ENCODE measurements around the gene KCNJ1. TPM values are rescaled to one million over a fixed set of nuclear protein-coding genes. Genes with fewer than 3 reads are reported as not detected.

The KCNJ1 gene
- total and polyA plus RNA-seq, 4 experiments from 2014 or later = 0.17 to 0.23 TPM; not detected in 2

- no peak for DNase-seq
- H3K36me3 ChIP-seq (ENCODE audit: insufficient read depth, low read length) = no peaks in the 10 kb centered on the region
- peaks cover under 1% of the 10 kb centered on the region for H3K27me3 ChIP-seq (ENCODE audit: insufficient read depth, low read length)
- Mint-ChIP-seq H3K27me3 (peaks cover 14 to 19% of the 10 kb centered on the region in 2 donors), H3K4me1 (peaks cover 0 to 7% (median 2%) of the 10 kb centered on the region in 4 donors), H3K4me3 (no peak overlapping the region), H3K9me3 (no peaks in the 10 kb centered on the region), H3K27ac (no peak overlapping the region), H3K36me3 (no peaks in the 10 kb centered on the region)
- H3K27ac ChIP-seq (ENCODE audit: low read depth, low read length) = no peak overlapping the region
- no peaks in the 10 kb centered on the region for H3K9me3 ChIP-seq (ENCODE audit: control insufficient read depth in 1 of 2, low read length in 2 of 2)
- no peaks in the 10 kb centered on the region for H3K4me1 ChIP-seq (ENCODE audit: insufficient read depth, low read length)
- no peak overlapping the region for H3K4me3 ChIP-seq (ENCODE audit: low read length in 2 of 2)
- intact Hi-C loops (cut with micrococcal nuclease) = no loop called here
- POLR2A ChIA-PET (ENCODE audit: partially characterized antibody) = no interaction called here
- CTCF ChIA-PET (ENCODE audit: partially characterized antibody) = interaction anchor here (1.2 to 3.3 kb wide), 6 partner anchors 11 to 722 kb away, joined by 3 to 24 read pairs (median 5); no protein-coding TSS in a partner anchor
These were observed 12.7 kb upstream of the KCNJ1 start for GRCh38 chr11:128879817-128880216.

- no peaks in the 10 kb centered on the region for H3K36me3 Mint-ChIP-seq
- Histone ChIP-seq H3K36me3 (ENCODE audit: insufficient read depth, low read length) (no peaks in the 10 kb centered on the region), H3K4me3 (ENCODE audit: low read length in 2 of 2) (no peak overlapping the region), H3K27ac (ENCODE audit: low read depth, low read length) (no peak overlapping the region), H3K4me1 (ENCODE audit: insufficient read depth, low read length) (no peaks in the 10 kb centered on the region), H3K9me3 (ENCODE audit: control insufficient read depth in 1 of 2, low read length in 2 of 2) (no peaks in the 10 kb centered on the region), H3K27me3 (ENCODE audit: insufficient read depth, low read length) (no peaks in the 10 kb centered on the region)
- ChIA-PET POLR2A (ENCODE audit: partially characterized antibody) (no interaction called here), CTCF (ENCODE audit: partially characterized antibody) (interaction anchor here (1.4 kb wide), 1 partner anchor 721 kb away, joined by 3 read pairs; no protein-coding TSS in a partner anchor)
- no peak overlapping the region for H3K27ac Mint-ChIP-seq
- H3K9me3 Mint-ChIP-seq = no peaks in the 10 kb centered on the region
- no peak for DNase-seq
- peaks cover 0 to 4% (median 0%) of the 10 kb centered on the region in 4 donors for H3K4me1 Mint-ChIP-seq
- H3K27me3 Mint-ChIP-seq = peaks cover 12 to 16% of the 10 kb centered on the region in 2 donors
- intact Hi-C loops (cut with micrococcal nuclease) = no loop called here
- H3K4me3 Mint-ChIP-seq = no peak overlapping the region
These were observed 11.4 kb upstream of the KCNJ1 start for GRCh38 chr11:128878455-128878854.

DNA sequence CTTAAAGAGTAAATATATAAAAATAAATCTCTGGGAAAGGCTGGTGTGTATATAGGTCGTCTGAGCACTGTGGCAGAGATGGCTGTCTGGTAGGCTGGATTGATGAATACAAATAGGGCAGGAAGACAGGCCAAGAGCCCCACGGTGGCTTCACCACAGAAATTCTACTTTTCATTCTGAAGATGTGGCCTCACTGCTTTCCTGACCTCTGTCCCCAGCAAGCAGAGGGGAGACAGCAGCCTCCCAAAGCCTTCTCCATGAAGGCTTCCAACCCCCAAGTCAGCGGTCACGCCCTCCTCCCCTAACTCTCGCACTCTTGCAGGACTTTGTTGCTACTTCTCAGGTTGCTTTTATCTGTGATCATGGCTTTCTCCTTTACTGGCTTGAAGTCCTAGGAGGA, 10.6 kb upstream of the KCNJ1 start:
- Mint-ChIP-seq H3K4me3 (no peak overlapping the region), H3K36me3 (no peaks in the 10 kb centered on the region), H3K27me3 (peaks cover 9 to 11% of the 10 kb centered on the region in 2 donors), H3K4me1 (peaks cover 0 to 4% (median 0%) of the 10 kb centered on the region in 4 donors), H3K27ac (peak overlapping the region in 1 of 7 donors; percentile 39), H3K9me3 (no peaks in the 10 kb centered on the region)
- no peak overlapping the region for H3K27ac ChIP-seq (ENCODE audit: low read depth, low read length)
- H3K4me3 ChIP-seq (ENCODE audit: low read length in 2 of 2) = no peak overlapping the region
- no peaks in the 10 kb centered on the region for H3K27me3 ChIP-seq (ENCODE audit: insufficient read depth, low read length)
- ChIA-PET CTCF (ENCODE audit: partially characterized antibody) (interaction anchor here (1.2 kb wide), 1 partner anchor 79 kb away, joined by 3 read pairs; no protein-coding TSS in a partner anchor), POLR2A (ENCODE audit: partially characterized antibody) (no interaction called here)
- no peaks in the 10 kb centered on the region for H3K9me3 ChIP-seq (ENCODE audit: control insufficient read depth in 1 of 2, low read length in 2 of 2)
- intact Hi-C loops (cut with micrococcal nuclease) = no loop called here
- no peaks in the 10 kb centered on the region for H3K36me3 ChIP-seq (ENCODE audit: insufficient read depth, low read length)
- H3K4me1 ChIP-seq (ENCODE audit: insufficient read depth, low read length) = no peaks in the 10 kb centered on the region
- no peak for DNase-seq

- H3K4me1 Mint-ChIP-seq = peaks cover 0 to 4% (median 0%) of the 10 kb centered on the region in 4 donors
- no peaks in the 10 kb centered on the region for H3K9me3 Mint-ChIP-seq
- intact Hi-C loops (cut with micrococcal nuclease) = no loop called here
- POLR2A ChIA-PET (ENCODE audit: partially characterized antibody) = no interaction called here
- CTCF ChIA-PET (ENCODE audit: partially characterized antibody) = interaction anchor here (1.2 kb wide), 1 partner anchor 10 kb away, joined by 4 read pairs; no protein-coding TSS in a partner anchor
- no peaks in the 10 kb centered on the region for H3K4me1 ChIP-seq (ENCODE audit: insufficient read depth, low read length)
- peaks cover 3 to 6% of the 10 kb centered on the region in 2 donors for H3K27me3 Mint-ChIP-seq
- no peaks in the 10 kb centered on the region for H3K27me3 ChIP-seq (ENCODE audit: insufficient read depth, low read length)
- DNase-seq = no peak
- H3K4me3 Mint-ChIP-seq = no peak overlapping the region
- no peaks in the 10 kb centered on the region for H3K36me3 Mint-ChIP-seq
- H3K4me3 ChIP-seq (ENCODE audit: low read length in 2 of 2) = no peak overlapping the region
- no peak overlapping the region for H3K27ac ChIP-seq (ENCODE audit: low read depth, low read length)
- H3K36me3 ChIP-seq (ENCODE audit: insufficient read depth, low read length) = no peaks in the 10 kb centered on the region
- H3K9me3 ChIP-seq (ENCODE audit: control insufficient read depth in 1 of 2, low read length in 2 of 2) = no peaks in the 10 kb centered on the region
- no peak overlapping the region for H3K27ac Mint-ChIP-seq
These were observed 9.1 kb upstream of the KCNJ1 start for GRCh38 chr11:128876133-128876650.

DNA sequence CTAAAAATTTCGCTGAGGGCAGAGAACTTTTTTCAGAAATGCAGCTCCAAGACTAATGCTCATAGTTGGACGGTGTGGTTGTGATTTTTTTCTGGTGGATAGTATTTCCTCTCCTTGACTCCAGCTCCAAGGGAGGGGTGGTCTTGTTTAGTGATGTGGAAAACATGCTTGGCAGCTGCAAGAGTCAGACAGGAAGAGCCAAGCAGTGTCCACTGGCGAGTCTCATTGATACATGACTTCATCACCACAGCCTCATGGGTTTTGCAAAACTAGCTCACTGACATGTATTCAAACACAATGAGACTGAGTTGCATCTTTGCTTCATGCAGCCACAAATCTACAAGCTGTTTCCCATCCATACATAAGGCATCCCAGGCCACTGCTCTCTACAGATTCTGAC, 7.3 kb upstream of the KCNJ1 start:
- H3K27ac ChIP-seq (ENCODE audit: low read depth, low read length) = no peak overlapping the region
- no peaks in the 10 kb centered on the region for H3K9me3 ChIP-seq (ENCODE audit: control insufficient read depth in 1 of 2, low read length in 2 of 2)
- no peaks in the 10 kb centered on the region for H3K4me1 ChIP-seq (ENCODE audit: insufficient read depth, low read length)
- intact Hi-C loops (cut with micrococcal nuclease) = no loop called here
- H3K4me3 Mint-ChIP-seq = no peak overlapping the region
- H3K4me3 ChIP-seq (ENCODE audit: low read length in 2 of 2) = no peak overlapping the region
- H3K36me3 ChIP-seq (ENCODE audit: insufficient read depth, low read length) = no peaks in the 10 kb centered on the region
- H3K27ac Mint-ChIP-seq = no peak overlapping the region
- POLR2A ChIA-PET (ENCODE audit: partially characterized antibody) = no interaction called here
- CTCF ChIA-PET (ENCODE audit: partially characterized antibody) = interaction anchor here (1.3 to 1.8 kb wide), 2 partner anchors 10 to 11 kb away, joined by 4 read pairs; no protein-coding TSS in a partner anchor
- H3K27me3 Mint-ChIP-seq = peaks cover 1 to 5% of the 10 kb centered on the region in 2 donors
- no peaks in the 10 kb centered on the region for H3K27me3 ChIP-seq (ENCODE audit: insufficient read depth, low read length)
- H3K4me1 Mint-ChIP-seq = peaks cover 0 to 4% (median 0%) of the 10 kb centered on the region in 4 donors
- DNase-seq = no peak
- no peaks in the 10 kb centered on the region for H3K9me3 Mint-ChIP-seq
- no peaks in the 10 kb centered on the region for H3K36me3 Mint-ChIP-seq

- no peaks in the 10 kb centered on the region for H3K27me3 ChIP-seq (ENCODE audit: insufficient read depth, low read length)
- H3K4me1 ChIP-seq (ENCODE audit: insufficient read depth, low read length) = no peaks in the 10 kb centered on the region
- no peaks in the 10 kb centered on the region for H3K27me3 Mint-ChIP-seq
- CTCF ChIA-PET (ENCODE audit: partially characterized antibody) = interaction anchor here (0.9 kb wide), 1 partner anchor 84 kb away, joined by 3 read pairs; no protein-coding TSS in a partner anchor
- no peaks in the 10 kb centered on the region for H3K9me3 Mint-ChIP-seq
- no peak overlapping the region for H3K4me3 ChIP-seq (ENCODE audit: low read length in 2 of 2)
- no peak overlapping the region for H3K27ac ChIP-seq (ENCODE audit: low read depth, low read length)
- POLR2A ChIA-PET (ENCODE audit: partially characterized antibody) = no interaction called here
- H3K27ac Mint-ChIP-seq = no peak overlapping the region
- intact Hi-C loops (cut with micrococcal nuclease) = no loop called here
- DNase-seq = no peak
- no peaks in the 10 kb centered on the region for H3K4me1 Mint-ChIP-seq
- H3K9me3 ChIP-seq (ENCODE audit: control insufficient read depth in 1 of 2, low read length in 2 of 2) = no peaks in the 10 kb centered on the region
- H3K36me3 Mint-ChIP-seq = no peaks in the 10 kb centered on the region
- no peak overlapping the region for H3K4me3 Mint-ChIP-seq
- no peaks in the 10 kb centered on the region for H3K36me3 ChIP-seq (ENCODE audit: insufficient read depth, low read length)
These were observed 5.5 kb upstream of the KCNJ1 start for GRCh38 chr11:128872594-128872993.

- Mint-ChIP-seq H3K27me3 (no peaks in the 10 kb centered on the region), H3K36me3 (no peaks in the 10 kb centered on the region), H3K27ac (no peak overlapping the region), H3K9me3 (no peaks in the 10 kb centered on the region), H3K4me1 (no peaks in the 10 kb centered on the region), H3K4me3 (no peak overlapping the region)
- H3K9me3 ChIP-seq (ENCODE audit: control insufficient read depth in 1 of 2, low read length in 2 of 2) = no peaks in the 10 kb centered on the region
- ChIA-PET CTCF (ENCODE audit: partially characterized antibody) (interaction anchor here (0.9 kb wide), 1 partner anchor 85 kb away, joined by 3 read pairs; no protein-coding TSS in a partner anchor), POLR2A (ENCODE audit: partially characterized antibody) (no interaction called here)
- H3K27ac ChIP-seq (ENCODE audit: low read depth, low read length) = no peak overlapping the region
- intact Hi-C loops (cut with micrococcal nuclease) = no loop called here
- no peak overlapping the region for H3K4me3 ChIP-seq (ENCODE audit: low read length in 2 of 2)
- H3K4me1 ChIP-seq (ENCODE audit: insufficient read depth, low read length) = no peaks in the 10 kb centered on the region
- DNase-seq = no peak
- no peaks in the 10 kb centered on the region for H3K27me3 ChIP-seq (ENCODE audit: insufficient read depth, low read length)
- no peaks in the 10 kb centered on the region for H3K36me3 ChIP-seq (ENCODE audit: insufficient read depth, low read length)
These were observed 5.0 kb upstream of the KCNJ1 start for GRCh38 chr11:128872094-128872493.
